Coronary artery (tissue), 2 donors: ENCODE measurements around the gene CCDC170.

Experiments used
- DNase-seq: peaks from one replicate; pipeline ENCODE4 v3.0.0-alpha.2; 2017; ENCODE audit warnings: low spot score
- H3K27ac ChIP-seq, 2 donors: fragments of 200-600 bp; sonication (generic); one replicate each; pipeline ENCODE4 v1.5.1; 2016 to 2019
- H3K4me3 ChIP-seq: fragments of 200-600 bp; sonication (generic); 2 replicates; pipeline ENCODE4 v1.5.1; 2016; ENCODE audit warnings: mild to moderate bottlenecking, moderate library complexity
- CTCF ChIP-seq: fragments of 200-600 bp; sonication (generic); IDR thresholded peaks from one replicate; pipeline ENCODE4 v1.5.1; 2019; ENCODE audit warnings: antibody characterized with exemption

Gene CCDC170

GRCh38 chr6:151561238-151561637 is 67.4 kb downstream of the CCDC170 start:
- H3K27ac ChIP-seq: no peak overlapping the region
- no peak for DNase-seq
- no peak for TF ChIP-seq CTCF
- H3K4me3 ChIP-seq: no peak overlapping the region

- no peak overlapping the region for H3K4me3 ChIP-seq
- no peak overlapping the region for H3K27ac ChIP-seq
- no peak for TF ChIP-seq CTCF
- DNase-seq: no peak
Observed at GRCh38 chr6:151564654-151565053, 70.8 kb downstream of the CCDC170 start.

GRCh38 chr6:151565940-151566339 is 72.1 kb downstream of the CCDC170 start:
- DNase-seq: no peak
- Histone ChIP-seq H3K4me3 (no peak overlapping the region), H3K27ac (no peak overlapping the region)
- no peak for TF ChIP-seq CTCF

- TF ChIP-seq CTCF: no peak
- Histone ChIP-seq H3K27ac (no peak overlapping the region), H3K4me3 (no peak overlapping the region)
- no peak for DNase-seq
Observed at GRCh38 chr6:151566557-151566956, 72.7 kb downstream of the CCDC170 start.

GRCh38 chr6:151576633-151577032 is 82.8 kb downstream of the CCDC170 start:
- H3K4me3 ChIP-seq: no peak overlapping the region
- no peak overlapping the region for H3K27ac ChIP-seq
- no peak for DNase-seq
- no peak for TF ChIP-seq CTCF

GRCh38 chr6:151577257-151577656 is 83.4 kb downstream of the CCDC170 start:
- H3K4me3 ChIP-seq: no peak overlapping the region
- H3K27ac ChIP-seq: no peak overlapping the region
- TF ChIP-seq CTCF: no peak
- no peak for DNase-seq

GRCh38 chr6:151585741-151586140 is 91.9 kb downstream of the CCDC170 start:
- H3K27ac ChIP-seq: no peak overlapping the region
- DNase-seq: no peak
- no peak for TF ChIP-seq CTCF
- H3K4me3 ChIP-seq: no peak overlapping the region
